ENCODE measurements around the gene GRK5. TPM values are rescaled to one million over a fixed set of nuclear protein-coding genes. Genes with fewer than 3 reads are reported as not detected.

GRK5 gene
- total RNA-seq, 4 donors from 2014 or later = 11.6 to 38.2 (median 21.4) TPM

DNA sequence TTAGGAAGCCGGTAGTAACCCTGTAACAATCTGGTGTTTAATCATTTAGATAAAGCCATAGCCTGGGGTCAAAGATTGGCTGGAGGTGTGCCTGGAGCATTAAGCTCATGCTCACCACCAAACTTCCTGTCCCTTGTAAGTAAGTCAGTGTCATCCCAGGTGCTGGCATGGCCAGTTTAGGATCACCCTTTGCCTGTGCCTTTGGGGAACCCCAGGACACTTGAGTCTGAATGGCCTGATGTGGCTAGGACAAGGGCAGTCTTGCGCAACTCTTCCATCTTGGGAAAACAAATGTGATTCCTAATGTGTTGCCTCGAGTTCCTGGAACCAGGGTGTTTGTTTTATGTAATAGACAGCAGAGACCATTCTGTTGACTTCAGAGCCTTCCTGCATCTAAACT lies 154.8 kb downstream of the GRK5 start:
- TF ChIP-seq, protein P1, sequence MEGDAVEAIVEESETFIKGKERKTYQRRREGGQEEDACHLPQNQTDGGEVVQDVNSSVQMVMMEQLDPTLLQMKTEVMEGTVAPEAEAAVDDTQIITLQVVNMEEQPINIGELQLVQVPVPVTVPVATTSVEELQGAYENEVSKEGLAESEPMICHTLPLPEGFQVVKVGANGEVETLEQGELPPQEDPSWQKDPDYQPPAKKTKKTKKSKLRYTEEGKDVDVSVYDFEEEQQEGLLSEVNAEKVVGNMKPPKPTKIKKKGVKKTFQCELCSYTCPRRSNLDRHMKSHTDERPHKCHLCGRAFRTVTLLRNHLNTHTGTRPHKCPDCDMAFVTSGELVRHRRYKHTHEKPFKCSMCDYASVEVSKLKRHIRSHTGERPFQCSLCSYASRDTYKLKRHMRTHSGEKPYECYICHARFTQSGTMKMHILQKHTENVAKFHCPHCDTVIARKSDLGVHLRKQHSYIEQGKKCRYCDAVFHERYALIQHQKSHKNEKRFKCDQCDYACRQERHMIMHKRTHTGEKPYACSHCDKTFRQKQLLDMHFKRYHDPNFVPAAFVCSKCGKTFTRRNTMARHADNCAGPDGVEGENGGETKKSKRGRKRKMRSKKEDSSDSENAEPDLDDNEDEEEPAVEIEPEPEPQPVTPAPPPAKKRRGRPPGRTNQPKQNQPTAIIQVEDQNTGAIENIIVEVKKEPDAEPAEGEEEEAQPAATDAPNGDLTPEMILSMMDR (IDR thresholded peaks at IDR 0.05; ENCODE audit: low read depth) = no peak

DNA sequence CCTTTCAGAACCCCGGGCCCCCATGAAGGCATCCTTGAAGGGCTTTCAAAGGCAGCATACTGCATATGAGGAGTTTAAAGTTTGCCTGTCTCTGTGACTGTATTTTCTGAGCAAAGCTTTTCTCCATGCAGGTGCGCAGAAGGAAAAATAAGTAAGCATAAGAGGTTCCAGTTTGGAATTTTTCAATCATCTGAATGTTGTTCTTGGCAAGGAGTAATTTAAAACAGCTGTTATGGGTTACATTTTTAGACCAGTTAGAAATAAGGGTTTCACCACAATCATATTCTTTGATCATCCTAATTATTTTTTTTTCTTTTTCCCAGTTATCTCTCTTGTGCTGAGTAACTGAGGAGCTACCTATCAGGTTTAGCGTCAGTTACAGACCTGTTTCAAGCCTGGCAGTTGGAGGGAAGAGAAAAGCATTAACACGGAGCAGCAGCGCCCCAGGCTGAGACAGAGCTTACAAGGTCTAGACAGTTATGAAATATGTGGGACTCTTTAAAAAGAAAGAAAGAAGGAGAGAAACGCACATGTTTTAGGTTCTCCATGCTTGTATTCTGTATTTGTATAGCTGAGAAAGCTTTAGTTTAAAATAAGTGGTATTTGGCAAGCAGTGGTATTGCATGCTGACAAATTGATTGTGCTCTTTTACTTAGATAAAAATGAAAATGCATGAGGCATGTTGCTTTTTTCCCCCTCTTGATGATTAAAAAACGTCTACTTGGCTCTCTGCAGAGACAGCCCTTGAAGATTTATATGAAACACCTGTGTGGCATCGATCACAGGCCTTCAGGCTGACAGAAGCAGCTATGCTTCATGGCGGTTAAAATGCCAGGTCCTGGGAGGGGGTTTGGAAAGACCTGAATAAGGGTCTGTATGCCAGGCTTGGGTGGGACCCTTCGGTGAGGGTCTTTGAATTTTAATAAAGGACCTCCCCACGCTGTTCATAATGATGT lies 157.6 kb downstream of the GRK5 start:
- TF ChIP-seq, protein P1 (IDR thresholded peaks at IDR 0.05; ENCODE audit: low read depth) = no peak

DNA sequence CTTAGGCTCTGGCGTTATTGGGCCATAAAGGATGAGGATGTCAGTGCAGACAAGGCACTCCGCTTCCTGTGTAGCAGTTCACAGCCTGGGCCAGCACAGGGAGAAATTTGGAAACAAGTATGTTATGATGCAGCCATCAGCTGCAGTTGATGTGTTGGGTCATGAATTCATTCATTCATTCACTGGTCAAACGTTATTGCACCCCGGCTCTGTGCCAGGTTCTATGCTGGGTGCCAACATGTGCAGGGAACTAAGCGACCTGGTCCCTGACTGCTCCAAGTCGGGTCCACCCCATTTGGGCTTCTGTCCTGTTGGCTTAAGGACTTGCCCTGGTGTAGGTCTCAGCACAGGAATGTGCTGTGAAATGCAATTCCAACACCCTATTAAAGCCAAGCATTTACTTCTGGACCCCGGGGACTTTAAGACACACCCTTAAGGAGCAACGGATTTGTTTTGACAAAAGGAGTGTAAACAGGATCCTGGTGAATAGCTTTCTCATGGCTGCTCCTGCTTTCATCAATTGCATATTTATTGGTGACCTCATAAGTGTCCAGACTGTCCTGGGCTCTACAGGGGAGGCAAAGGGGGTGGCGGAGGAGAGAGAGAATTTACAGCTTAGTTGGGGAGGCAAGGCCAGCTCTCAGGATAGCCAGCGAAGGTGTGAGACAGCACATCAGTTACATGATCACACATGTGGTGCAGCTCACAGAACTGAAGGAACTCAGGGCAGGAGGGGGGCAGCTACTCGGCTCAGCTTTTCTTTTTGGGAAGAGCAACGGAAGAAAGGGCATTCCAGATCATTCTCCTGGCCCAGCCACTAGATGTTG lies 158.6 kb downstream of the GRK5 start:
- TF ChIP-seq, protein P1 (IDR thresholded peaks at IDR 0.05; ENCODE audit: low read depth) = no peak

DNA sequence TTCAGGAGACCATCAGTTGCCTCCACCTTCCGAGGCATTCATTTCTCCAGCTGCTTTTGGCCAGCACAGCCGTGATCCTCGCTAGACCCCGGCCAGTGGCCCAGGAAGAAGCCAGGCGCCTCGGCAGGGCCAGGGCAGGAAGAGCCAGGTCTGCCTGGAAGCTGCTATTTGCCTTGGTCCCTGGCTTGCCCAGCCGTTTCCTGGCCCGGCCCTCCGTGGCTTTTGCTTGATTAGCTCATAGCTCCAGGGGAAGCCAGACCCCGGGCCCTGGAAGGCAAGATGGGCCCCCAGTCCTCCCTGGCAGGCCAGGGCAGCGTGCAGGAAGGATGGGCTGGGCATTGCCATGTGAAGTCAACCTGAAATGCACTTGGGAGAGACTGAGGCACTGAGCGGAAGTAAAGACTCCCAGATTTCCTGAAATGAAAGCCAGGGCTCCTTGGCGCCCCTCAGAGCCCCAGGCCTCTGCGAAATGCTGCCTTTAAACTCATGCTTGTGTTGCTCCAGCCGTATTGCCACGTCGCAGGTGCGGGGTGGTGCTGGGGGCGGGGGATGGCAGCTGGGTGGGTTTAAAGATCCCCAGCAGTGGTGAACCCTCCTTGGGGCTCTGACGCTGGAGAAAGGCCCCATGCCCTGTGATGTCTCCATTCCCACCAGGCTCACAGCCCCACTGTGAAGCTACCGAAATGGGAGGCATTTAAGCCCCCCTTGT lies 160.6 kb downstream of the GRK5 start:
- TF ChIP-seq, protein P1 (IDR thresholded peaks at IDR 0.05; ENCODE audit: low read depth) = no peak

DNA sequence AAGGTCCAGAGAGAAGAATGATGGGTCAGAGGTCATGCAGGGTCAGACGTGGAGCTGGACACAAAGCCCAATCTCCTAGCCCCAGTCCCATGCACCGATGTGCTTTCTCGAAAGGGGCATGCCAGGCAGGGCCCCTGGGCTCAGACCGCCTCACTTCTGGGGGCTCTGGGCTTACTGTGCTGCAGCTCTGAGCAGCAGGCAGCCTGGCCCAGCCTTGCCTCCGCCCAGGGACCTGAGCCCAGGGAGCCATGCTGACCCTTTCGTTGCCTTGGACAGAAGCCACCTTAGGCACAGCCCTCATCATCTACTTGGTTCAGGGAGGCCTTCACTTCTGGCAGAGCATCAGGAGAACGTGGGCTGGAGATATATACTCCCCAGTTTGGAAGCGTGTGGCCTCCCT lies 161.2 kb downstream of the GRK5 start:
- TF ChIP-seq, protein P1 (IDR thresholded peaks at IDR 0.05; ENCODE audit: low read depth) = no peak

DNA sequence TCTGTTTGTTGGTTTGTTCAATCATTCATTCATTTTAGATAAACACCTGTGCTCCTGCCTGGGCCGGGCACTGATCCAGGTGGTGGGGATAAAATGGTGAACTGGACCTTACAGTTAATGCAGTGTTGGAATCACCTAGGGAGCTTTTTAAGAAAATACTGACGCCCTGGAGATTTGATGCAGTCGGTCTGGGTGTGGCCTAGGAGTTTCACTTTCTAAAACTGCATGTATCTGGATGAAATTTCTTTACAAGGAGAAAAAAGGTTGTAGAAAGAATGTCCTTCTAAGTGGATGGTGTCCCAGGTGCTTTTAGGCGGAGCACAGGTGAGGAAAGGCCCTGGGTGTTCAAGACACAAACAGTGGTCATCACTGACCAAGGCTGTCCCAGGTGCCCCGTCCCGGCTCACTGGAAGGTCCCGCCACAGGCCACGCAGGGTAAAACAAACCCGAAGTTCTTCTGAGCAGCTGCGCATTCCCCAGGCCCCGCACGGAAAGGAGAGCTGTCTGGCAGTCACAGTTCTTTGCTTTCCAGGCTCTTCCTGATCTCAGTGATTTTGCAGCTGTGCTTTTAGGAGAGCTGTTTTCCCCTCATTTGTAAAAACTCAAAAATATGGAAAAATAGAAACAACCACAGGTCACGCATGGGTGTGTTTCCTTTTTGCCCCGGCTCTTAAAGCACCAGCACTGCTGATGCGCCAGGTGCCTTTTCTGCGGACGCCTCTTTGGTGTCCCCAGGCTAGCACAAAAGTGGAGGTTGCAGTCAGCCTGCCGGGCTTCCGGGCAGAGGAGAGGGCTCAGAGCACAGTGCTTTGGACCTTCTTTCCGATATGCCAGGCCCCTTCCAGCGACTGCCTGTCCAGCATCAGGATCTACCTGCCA lies 161.9 kb downstream of the GRK5 start:
- TF ChIP-seq, protein P1 (IDR thresholded peaks at IDR 0.05; ENCODE audit: low read depth) = no peak
